ENCODE results near the gene PEAK3.
A peak's percentile ranks its signal among the peaks of the same experiment; 100 is the strongest.

Gene PEAK3

DNA sequence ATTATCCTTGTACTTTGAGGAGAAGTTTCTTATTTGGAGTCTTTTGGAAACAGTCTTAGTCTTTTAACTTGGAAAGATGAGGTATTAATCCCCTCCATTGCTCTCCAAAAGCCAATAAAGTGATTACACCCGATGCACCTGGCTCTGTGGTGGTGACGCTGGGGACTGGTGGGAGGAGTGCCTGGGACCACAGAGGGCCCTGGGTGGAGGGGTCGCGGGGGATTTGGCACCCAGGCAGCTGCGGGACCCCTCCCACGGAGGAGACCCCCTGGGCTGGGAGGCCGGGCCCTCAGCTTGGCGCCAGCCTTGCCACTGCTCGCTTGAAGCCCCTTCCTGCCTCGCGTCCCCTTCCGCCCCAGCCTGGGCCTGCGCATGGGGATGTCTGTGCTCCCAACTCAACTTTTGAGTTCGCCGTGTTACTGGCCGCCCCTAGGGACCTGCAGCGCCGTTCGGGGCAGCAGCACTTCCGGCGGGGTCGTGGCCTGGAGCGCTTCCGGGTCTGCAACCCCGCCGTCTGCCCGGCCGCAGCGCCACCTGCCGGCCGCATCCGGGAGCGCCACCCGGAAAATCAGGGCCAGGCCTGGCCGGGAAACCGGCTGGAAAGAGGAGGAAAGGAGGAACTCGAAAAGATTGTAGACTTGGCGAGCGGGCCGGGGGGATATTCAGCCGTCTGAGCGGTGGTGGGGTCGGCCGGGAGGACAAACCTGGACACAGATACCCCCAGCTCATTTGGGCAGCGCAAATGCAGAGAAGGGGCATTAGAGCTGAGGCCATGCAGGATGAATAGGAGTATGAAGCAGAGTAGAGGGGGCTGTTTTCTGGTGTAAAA is 8.4 kb downstream of the PEAK3 start:
- DNase-seq, result peak in 38 of 56 donors; percentile 5 to 73 (median 36)

GRCh38 chr19:2271234-2272103 is 10.5 kb downstream of the PEAK3 start:
- peak in 1 of 56 donors; percentile 26 for DNase-seq

GRCh38 chr19:2270423-2271233 is 11.3 kb downstream of the PEAK3 start:
- peak in 50 of 56 donors; percentile 14 to 81 (median 58) for DNase-seq

GRCh38 chr19:2270157-2270422 is 11.9 kb downstream of the PEAK3 start:
- DNase-seq, result peak in 4 of 56 donors; percentile 14 to 39 (median 30)

DNA sequence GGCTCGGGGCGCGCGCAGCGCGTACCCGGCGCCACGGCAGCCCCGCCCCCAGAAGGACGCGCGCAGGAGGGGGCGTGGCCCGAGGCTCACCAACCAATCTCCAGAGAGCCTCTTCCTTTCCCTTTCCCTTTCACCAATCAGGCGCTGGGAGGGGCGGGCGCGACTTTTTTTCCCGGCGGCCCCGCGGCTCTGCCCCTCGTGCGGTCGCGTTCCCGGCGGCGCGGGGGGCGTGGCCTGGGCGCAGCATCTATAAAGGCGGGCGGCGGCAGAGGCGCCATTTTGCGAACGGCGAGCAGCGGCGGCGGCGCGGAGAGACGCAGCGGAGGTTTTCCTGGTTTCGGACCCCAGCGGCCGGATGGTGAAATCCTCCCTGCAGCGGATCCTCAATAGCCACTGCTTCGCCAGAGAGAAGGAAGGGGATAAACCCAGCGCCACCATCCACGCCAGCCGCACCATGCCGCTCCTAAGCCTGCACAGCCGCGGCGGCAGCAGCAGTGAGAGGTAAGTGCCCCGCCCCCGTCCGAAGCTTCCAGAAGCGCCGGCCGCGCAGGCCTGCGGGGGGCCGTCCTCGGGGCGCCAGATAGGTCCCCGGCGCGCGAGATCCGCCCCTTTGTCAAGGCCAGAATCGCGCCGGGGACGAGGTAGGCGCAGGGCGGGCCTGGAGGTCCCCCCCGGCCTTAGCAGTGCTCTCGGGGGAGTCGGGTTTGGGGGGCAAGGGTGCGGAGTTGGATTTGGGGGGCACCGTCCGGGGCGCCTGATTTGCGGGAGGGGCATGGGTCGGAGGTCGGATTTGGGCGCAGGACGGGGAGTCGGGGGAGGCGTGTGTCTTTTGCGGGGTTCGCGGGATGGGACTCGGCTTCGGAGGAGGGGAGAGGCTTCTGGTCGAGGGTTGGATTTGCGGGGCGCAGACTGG is 12.5 kb downstream of the PEAK3 start:
- peak; percentile 73 to 98 (median 95) for DNase-seq

DNA sequence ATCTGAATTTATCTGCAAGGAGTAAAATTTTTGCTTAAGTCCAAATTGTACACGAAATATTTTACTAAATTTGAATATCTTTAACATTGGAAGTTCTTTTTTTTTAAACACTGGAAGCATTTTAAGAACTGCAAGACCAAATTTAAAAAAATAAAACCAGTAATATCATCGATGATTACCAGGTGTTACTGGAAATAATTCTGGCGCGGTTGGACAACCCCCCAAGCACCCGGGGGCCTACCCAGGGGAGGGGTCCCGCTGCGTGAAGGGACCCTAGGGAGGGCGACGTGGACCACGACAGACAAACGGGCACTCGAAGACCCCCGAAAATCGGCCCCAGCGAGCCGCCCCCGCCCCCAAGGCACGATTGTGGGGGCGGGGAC is 13.1 kb downstream of the PEAK3 start:
- DNase-seq, result no peak

DNA sequence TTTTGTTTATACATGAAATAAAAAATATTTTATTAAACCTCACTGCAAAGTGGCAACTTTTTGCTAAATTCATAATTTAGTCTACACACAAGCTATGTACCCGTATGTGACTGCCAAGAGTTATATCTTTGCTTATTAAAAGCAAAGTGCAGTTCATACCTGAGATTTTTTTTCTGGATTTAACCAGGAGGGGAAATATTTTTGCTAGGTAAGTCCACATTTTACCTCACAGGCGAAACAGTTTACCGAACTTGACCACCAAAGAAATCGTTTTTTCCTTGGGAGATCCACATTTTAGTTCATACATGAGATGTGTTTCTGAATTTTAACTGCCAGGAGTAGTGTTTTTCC is 13.5 kb downstream of the PEAK3 start:
- DNase-seq, result no peak

DNA sequence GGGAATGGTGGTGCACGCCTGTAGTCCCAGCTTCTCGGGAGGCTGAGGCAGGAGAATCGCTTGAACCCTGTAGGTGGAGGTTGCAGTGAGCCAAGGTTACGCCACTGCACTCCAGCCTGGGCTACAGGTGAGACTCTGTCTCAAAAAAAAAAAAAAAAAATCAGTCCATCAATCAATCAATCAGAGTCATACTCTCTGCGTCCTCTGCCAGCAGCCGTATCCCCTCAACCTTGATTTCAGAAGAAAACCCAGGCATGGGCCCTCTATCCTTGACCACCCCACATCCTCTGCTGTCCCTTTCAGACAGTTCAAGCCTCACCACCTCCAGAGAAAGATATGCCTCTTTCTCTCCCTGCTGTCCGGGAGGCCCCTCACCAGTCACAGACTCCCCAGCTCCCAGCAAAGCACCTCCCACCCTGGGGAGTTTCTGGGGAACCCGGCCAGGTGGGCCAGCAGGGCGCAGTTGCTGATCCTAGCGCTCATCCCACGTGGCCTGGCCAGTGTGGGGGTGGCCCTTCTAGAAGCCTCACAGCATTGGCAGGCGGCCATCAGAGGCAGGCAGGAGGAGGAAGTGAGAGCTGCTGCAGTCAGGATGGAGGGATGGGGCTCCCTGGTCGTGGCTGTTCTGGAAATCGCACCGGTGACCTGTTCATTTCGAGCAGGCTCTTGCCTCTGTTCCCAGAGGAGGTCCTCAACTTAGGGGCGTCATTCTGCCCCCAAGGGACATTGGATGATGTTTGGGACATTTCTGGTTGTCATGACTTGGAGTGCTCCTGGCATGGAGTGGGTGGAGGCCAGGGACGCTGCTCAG is 15.6 kb downstream of the PEAK3 start:
- peak in 51 of 56 donors; percentile 4 to 83 (median 52) for DNase-seq

- peak in 2 of 56 donors; percentile 24 to 29 for DNase-seq
These were observed 20.4 kb downstream of the PEAK3 start for GRCh38 chr19:2261438-2262172.

DNA sequence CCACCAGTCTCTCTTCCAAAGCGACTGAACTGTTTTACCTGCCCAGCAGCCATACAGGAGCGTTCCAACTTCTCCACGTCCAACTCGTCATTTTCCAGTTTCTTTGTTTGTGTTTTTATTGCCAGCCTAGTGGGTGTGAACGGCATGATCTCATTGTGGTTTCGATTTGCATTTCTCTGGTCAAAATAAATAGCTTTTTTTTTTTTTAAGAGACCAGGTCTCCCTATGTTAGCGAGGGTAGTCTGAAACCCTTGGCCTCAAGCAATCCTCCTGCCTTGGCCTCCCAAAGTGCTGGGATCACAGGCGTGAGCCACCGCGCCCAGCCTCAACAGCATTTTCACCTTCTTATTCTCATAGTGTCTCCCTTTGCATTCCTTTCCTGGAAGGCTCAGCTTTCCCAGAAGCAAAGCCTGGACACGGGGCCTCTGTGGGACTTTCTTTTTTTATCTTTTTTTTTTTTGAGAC is 21.6 kb downstream of the PEAK3 start:
- DNase-seq, result no peak

DNA sequence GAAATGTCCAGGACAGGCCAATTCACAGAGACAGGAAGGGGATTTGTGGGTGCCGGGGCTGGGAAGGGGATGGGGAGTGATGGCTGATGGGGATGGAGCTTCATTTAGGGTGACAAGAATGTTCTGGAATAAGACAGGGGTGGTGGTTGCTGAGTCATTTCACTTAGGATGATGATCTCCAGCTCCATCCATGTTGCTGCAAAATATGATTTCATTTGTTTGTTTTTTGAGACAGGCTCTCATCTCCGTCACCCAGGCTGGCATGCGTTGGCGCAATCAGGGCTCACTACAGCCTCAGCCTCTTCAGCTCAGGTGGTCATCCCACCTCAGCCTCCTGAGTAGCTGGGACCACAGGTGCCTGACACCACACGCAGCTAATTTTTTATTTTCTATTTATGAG is 22.6 kb downstream of the PEAK3 start:
- DNase-seq, result no peak

GRCh38 chr19:2255982-2256685 is 25.8 kb downstream of the PEAK3 start, which contains the start of gene JSRP1:
JSRP1 (minus strand) TSS chr19:2256417; CDS start chr19:2255314, 1,103 bp downstream.
- DNase-seq, result no peak

GRCh38 chr19:2255112-2255845 is 26.7 kb downstream of the PEAK3 start:
- no peak for DNase-seq

GRCh38 chr19:2254064-2254872 is 27.7 kb downstream of the PEAK3 start:
- DNase-seq, result no peak

DNA sequence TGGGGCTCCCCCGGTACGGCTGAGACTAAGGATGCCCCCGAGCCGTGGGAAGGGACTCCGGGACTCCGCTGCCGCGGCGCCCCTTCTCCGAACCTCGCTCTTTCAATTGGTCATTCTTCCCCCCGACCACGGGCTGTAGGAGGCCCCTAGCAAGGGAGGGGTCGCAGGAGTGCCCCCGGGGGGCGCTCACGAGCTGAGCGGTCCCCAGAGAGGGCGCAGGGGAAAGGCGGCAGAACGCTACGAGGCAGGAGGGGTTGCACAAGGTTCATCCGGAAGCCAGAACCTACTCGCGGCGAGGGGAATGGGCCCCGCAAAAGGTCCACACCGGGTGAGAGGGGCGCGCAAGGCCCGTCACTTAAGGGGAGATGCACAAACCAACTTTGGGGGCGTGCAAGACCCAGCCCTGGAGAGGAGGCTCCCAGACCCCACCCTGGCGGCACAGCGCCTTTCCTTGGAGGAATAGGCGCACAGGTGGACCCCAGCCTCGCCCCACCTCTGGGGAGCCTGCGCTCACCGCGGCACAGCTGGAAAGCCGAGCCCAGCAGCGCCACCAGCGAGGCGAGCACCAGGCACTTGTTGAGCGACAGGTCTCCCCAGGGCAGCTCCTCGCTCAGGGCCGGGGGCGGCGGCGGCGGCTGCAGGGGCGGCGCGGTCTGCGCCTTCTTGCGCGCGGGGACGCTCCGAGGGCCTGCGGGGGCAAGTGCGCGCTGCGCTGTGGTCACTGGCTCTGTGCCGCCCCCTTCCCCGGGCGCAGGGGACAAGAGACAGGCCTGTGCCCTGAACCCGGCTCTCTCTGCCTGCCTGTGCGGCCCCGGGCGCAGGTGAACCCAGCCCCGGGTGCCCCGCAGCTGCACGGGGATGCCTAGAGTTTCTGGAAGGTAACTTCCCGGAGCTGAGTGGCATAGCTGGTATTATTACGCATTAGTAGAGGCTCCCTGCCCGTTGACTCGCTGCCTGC is 28.6 kb downstream of the PEAK3 start:
- no peak for DNase-seq

GRCh38 chr19:2252797-2253105 is 29.2 kb downstream of the PEAK3 start:
- DNase-seq, result no peak

Measured in amygdala (tissue), 56 donors.